Measurements from ENCODE around the gene IFNK.

The IFNK gene

DNA sequence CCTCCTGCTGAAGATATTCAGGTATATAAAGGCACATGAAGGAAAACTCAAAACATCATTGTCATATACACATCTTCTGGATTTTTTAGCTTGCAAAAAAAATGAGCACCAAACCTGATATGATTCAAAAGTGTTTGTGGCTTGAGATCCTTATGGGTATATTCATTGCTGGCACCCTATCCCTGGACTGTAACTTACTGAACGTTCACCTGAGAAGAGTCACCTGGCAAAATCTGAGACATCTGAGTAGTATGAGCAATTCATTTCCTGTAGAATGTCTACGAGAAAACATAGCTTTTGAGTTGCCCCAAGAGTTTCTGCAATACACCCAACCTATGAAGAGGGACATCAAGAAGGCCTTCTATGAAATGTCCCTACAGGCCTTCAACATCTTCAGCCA, at the start of gene IFNK:
IFNK (plus strand) TSS at position 55 of the 400 bp plus-strand sequence; CDS start at position 102, 47 bp downstream.
- Histone ChIP-seq H3K27me3 (ENCODE audit: control insufficient read depth, low read length) (peaks cover 35% of the 10 kb centered on the region), H3K27ac (ENCODE audit: low read depth, low read length) (no peak within 1 kb of the TSS), H3K79me2 (ENCODE audit: control insufficient read depth, low read length) (no peaks in the 10 kb centered on the region), H3K4me1 (ENCODE audit: control insufficient read depth, low read length) (peaks cover 7% of the 10 kb centered on the region; the same call in 1 of the 2 replicates), H4K20me1 (ENCODE audit: control insufficient read depth, insufficient read depth, low read depth, low read length) (no peaks in the 10 kb centered on the region), H3K9me2 (replicated peaks; ENCODE audit: control insufficient read depth, low read length) (no peaks in the 10 kb centered on the region), H3F3A (ENCODE audit: control insufficient read depth, insufficient read depth) (no peaks in the 10 kb centered on the region), H3K4me2 (ENCODE audit: low read length) (no peak within 1 kb of the TSS), H3K9me3 (ENCODE audit: control insufficient read depth, insufficient read depth, low read length) (no peaks in the 10 kb centered on the region), H3K4me3 (ENCODE audit: low read length) (no peak within 1 kb of the TSS), H3K36me3 (ENCODE audit: control insufficient read depth, low read length) (no peaks in the 10 kb centered on the region)
- no peak for TF ChIP-seq EZH2phosphoT487 (IDR thresholded peaks at IDR 0.05; ENCODE audit: borderline replicate concordance, low read length)
- TF ChIP-seq CTCF (IDR thresholded peaks at IDR 0.05; ENCODE audit: low read depth, low read length, poor library complexity, severe bottlenecking): no peak

DNA sequence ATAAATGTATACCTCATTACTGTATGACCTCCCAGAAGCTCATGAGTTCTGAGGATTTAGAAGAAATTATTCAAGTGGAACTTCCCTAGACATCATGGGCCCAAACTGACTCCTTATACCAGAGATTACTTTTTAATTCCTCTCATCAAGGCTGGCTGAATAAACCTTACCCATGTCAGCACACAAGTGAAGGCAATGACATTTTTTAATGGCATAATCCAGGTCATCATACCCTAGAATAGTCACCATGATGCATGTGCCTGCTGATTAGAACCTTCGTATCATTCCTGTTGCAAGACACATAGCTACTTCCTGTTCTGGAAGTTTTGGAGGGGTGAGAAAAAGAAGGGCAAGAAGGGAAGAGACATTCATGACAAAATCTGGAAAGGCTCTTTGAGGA, 49.8 kb upstream of the IFNK start:
- no peak for TF ChIP-seq EZH2phosphoT487 (IDR thresholded peaks at IDR 0.05; ENCODE audit: borderline replicate concordance, low read length)
- TF ChIP-seq CTCF (IDR thresholded peaks at IDR 0.05; ENCODE audit: low read depth, low read length, poor library complexity, severe bottlenecking): no peak
- H3K4me1 ChIP-seq (ENCODE audit: control insufficient read depth, low read length): no peaks in the 10 kb centered on the region
- no peaks in the 10 kb centered on the region for H4K20me1 ChIP-seq (ENCODE audit: control insufficient read depth, insufficient read depth, low read depth, low read length)
- H3K4me3 ChIP-seq (ENCODE audit: low read length): no peak overlapping the region
- no peak overlapping the region for H3K27ac ChIP-seq (ENCODE audit: low read depth, low read length)
- no peaks in the 10 kb centered on the region for H3F3A ChIP-seq (ENCODE audit: control insufficient read depth, insufficient read depth)
- no peaks in the 10 kb centered on the region for H3K9me3 ChIP-seq (ENCODE audit: control insufficient read depth, insufficient read depth, low read length)
- no peaks in the 10 kb centered on the region for H3K79me2 ChIP-seq (ENCODE audit: control insufficient read depth, low read length)
- peaks cover 7% of the 10 kb centered on the region; the same call in 1 of the 2 replicates for H3K27me3 ChIP-seq (ENCODE audit: control insufficient read depth, low read length)
- H3K9me2 ChIP-seq (replicated peaks; ENCODE audit: control insufficient read depth, low read length): no peaks in the 10 kb centered on the region
- no peak overlapping the region for H3K4me2 ChIP-seq (ENCODE audit: low read length)
- no peaks in the 10 kb centered on the region for H3K36me3 ChIP-seq (ENCODE audit: control insufficient read depth, low read length)

DNA sequence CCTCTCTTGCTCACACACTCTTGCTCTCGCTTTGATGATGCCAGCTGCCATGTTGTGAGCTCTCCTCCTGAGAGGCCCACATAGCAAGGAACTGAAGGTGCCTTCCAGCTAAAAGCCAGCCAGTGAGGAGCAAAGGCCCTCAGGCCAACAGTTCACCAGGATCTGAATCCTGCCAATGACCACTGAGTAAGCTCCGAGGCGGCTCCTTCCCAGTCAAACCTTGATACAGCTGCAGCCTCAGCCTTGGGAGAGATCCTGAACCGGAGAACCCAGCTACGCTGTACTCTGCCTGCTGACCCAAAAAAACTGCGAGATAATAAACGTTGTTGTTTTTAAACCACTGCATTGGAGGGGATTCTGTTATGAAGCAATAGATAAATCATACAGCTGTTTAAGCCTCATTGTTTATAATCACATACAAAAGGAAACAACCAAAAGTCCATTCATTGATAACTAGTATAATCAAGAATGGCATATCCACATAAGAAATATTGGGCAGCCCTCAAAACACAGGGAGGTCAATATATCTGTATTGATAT, 49.0 kb upstream of the IFNK start:
- no peaks in the 10 kb centered on the region for H4K20me1 ChIP-seq (ENCODE audit: control insufficient read depth, insufficient read depth, low read depth, low read length)
- H3K9me2 ChIP-seq (replicated peaks; ENCODE audit: control insufficient read depth, low read length): no peaks in the 10 kb centered on the region
- no peaks in the 10 kb centered on the region for H3F3A ChIP-seq (ENCODE audit: control insufficient read depth, insufficient read depth)
- no peaks in the 10 kb centered on the region for H3K9me3 ChIP-seq (ENCODE audit: control insufficient read depth, insufficient read depth, low read length)
- no peak overlapping the region for H3K4me2 ChIP-seq (ENCODE audit: low read length)
- no peak for TF ChIP-seq CTCF (IDR thresholded peaks at IDR 0.05; ENCODE audit: low read depth, low read length, poor library complexity, severe bottlenecking)
- TF ChIP-seq EZH2phosphoT487 (IDR thresholded peaks at IDR 0.05; ENCODE audit: borderline replicate concordance, low read length): no peak
- H3K79me2 ChIP-seq (ENCODE audit: control insufficient read depth, low read length): no peaks in the 10 kb centered on the region
- no peaks in the 10 kb centered on the region for H3K36me3 ChIP-seq (ENCODE audit: control insufficient read depth, low read length)
- peaks cover 7% of the 10 kb centered on the region; the same call in 1 of the 2 replicates for H3K27me3 ChIP-seq (ENCODE audit: control insufficient read depth, low read length)
- no peaks in the 10 kb centered on the region for H3K4me1 ChIP-seq (ENCODE audit: control insufficient read depth, low read length)
- no peak overlapping the region for H3K4me3 ChIP-seq (ENCODE audit: low read length)
- H3K27ac ChIP-seq (ENCODE audit: low read depth, low read length): no peak overlapping the region

Data from DOHH2 (cell line).